ENCODE measurements around the gene ERVFRD-1. TPM values are rescaled to one million over a fixed set of nuclear protein-coding genes. Genes with fewer than 3 reads are reported as not detected.

The ERVFRD-1 gene
- total and polyA plus RNA-seq, 2 of the 13 experiments (the other 11 are each of a cell fraction or from before 2014, with no cell fraction given) = not detected

- TF ChIP-seq ZNF142 (CRISPR knock-in tag; IDR thresholded peaks at IDR 0.05) (no peak), HBP1 (CRISPR knock-in tag; IDR thresholded peaks at IDR 0.05; ENCODE audit: low read depth) (no peak), MED13 (CRISPR knock-in tag; IDR thresholded peaks at IDR 0.05) (no peak), BRF2 (CRISPR knock-in tag; IDR thresholded peaks at IDR 0.05) (no peak), ZNF30 (CRISPR knock-in tag; IDR thresholded peaks at IDR 0.05) (no peak), ZNF503 (CRISPR knock-in tag; IDR thresholded peaks at IDR 0.05) (peak; percentile 90), RBAK (CRISPR knock-in tag; IDR thresholded peaks at IDR 0.05) (no peak), ZNF691 (CRISPR knock-in tag; IDR thresholded peaks at IDR 0.05; ENCODE audit: borderline replicate concordance, low read depth) (0 out of 2 replicates have a peak, but pooled peaks have one; percentile 35), GATA4 (IDR thresholded peaks at IDR 0.05; ENCODE audit: borderline replicate concordance, low read depth) (peak; percentile 52; the same call in 1 of the 2 replicates), AGO2 (optimal IDR thresholded peaks at IDR 0.05; ENCODE audit: low read depth, low read length) (no peak), NFYC (CRISPR knock-in tag; IDR thresholded peaks at IDR 0.05) (no peak), PAF1 (CRISPR knock-in tag; IDR thresholded peaks at IDR 0.05) (no peak), SSRP1 (CRISPR knock-in tag; IDR thresholded peaks at IDR 0.05) (no peak), YY1 (IDR thresholded peaks at IDR 0.05; ENCODE audit: insufficient read depth, insufficient replicate concordance, low read depth, low read length) (no peak), MIER3 (CRISPR knock-in tag; IDR thresholded peaks at IDR 0.05; ENCODE audit: borderline replicate concordance) (peak; percentile 53; the same call in 1 of the 2 replicates), POGZ (CRISPR knock-in tag; IDR thresholded peaks at IDR 0.05) (peak; percentile 37; the same call in 1 of the 2 replicates)
Measured at GRCh38 chr6:11066505-11067347, 44.8 kb downstream of the ERVFRD-1 start (continued).

Measured in HepG2 (cell line).